Left hindlimb (tissue), 1 donor: ENCODE data around the gene ITGA2.

ENCODE experiments used
- DNase-seq: peaks from one replicate; pipeline ENCODE4 v3.0.0-alpha.2; 2018

ITGA2 gene

DNA sequence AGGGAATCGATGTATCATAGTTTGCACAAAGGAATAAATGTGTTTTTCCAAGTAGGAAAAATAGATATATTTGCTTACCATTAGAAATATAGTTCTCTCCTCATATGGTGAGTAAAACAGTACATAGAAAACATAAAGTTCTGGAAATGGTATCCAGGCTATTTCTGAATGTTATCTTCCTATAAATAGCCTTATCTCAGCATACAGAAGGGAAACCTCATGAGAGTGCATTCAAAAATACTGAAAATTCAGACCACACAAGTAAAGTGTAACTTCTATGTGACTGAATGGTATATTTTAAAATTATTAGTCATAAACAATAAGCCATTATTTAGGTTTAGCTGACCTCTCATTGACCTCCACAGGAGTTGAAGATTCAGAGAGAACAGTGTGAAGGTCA, 76.9 kb downstream of the ITGA2 start:
- DNase-seq: no peak

DNA sequence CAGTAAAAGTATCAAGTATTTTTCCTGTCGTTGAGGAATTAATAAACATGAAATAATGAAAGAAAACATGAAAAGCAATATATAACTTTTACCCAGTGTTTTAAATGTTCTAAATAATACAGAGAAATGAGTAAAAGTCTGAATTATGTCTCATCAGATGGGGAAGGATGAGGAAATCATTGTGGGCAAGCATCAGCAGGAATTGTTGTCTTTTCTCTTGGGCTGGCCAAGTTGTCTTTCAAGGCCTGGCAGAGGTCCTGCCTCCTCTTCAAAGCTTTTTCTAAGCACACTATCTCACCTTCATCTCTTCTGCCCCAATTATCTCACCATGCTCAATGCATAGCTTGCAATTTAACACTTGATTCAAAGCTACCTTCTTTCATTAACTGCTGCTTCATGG, 78.5 kb downstream of the ITGA2 start:
- DNase-seq: no peak

DNA sequence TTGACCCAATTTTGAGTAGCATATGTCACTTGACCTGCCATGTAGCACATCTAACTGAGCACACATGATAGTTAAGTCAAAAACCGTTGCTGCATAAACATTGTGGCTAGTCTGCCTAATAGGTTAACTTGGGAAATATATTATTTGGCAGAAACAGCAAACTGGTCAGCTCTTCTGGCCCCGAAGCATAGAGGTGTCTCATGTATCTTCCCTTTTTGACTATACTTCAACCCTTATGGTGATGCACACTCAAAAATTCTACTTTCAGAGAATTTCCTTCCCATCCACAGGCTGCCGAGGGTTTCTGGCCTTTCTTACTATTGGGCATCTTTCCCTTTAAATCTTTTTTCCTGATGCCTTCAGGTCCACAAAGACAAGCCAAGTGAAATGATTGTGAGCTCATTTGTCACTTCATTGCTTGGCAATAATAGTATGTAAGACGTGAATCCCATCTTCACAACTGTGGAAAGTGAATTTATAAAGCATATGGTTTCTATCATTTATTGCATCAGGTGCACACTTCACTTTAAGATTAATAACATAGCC, 79.2 kb downstream of the ITGA2 start:
- no peak for DNase-seq

DNA sequence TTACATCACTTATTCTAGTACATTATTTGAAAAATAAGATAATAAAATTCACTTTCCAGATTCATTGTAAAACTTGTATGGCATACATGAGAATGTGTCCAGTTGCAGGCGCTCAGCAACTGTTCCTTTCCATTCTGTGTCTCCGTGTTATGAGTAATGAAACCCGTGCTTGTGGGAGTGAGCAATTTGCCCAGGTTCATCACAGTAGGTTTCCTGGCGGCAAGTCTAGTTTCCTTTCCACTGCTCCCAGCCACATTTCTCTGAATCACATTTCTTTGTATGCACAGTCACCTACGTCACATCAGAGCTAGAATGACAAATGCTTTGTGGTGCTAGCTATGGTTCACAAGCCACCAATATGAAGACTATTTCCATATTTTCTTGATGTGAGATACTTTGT, 80.5 kb downstream of the ITGA2 start:
- peak; percentile 56 for DNase-seq

DNA sequence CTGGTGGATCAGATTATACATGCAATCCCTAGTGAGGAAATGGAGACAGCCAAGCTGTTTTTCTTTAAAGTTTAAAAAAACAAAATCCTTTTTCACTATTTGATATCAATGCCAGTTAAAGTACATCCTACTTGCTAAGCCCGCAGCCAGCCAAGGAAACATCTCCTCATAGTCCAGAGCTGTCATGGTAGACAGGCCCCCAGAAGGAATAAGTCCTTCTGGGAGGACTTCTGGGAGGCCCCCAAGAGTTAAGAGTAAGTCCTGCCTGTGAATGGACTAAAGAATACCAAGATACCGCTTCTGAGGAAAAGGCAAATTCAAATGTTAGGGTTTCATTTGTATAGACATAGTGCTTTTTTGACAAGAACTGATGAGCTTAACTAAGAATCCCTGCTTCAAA, 82.1 kb downstream of the ITGA2 start:
- no peak for DNase-seq

DNA sequence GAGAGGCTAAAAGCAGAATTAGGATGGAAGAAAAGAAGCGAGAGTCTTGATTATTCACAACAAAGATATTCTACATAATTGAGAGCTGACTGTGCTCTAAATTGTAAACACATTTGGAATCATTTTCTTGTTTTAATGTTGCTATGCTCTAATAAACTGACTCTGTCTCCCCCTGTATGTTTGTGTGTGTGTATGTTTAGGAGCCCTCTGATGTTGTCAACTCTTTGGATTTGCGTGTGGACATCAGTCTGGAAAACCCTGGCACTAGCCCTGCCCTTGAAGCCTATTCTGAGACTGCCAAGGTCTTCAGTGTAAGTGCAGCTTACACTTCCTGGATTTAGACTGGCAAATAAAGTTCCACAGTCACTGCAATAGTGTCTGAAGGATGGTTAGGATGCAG, 82.6 kb downstream of the ITGA2 start:
- no peak for DNase-seq

DNA sequence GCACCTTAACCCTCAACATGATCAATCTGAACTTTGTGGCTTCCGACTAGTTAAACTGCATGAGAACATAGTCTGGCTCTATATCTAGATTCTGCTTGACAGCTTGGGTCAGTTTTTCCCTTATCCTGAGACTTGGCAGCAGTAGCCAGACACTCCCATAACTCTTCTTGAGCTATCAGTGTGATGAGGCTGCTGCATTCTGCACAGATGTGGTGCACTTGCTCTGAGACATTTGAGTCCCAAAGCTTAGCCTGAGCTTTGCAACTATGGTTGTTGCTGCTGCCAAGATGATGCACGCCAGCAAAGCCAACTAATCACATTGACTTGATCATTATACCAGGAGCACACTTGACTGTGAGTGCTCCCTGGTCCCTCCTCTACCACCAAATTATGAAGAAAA, 84.2 kb downstream of the ITGA2 start:
- DNase-seq: no peak

DNA sequence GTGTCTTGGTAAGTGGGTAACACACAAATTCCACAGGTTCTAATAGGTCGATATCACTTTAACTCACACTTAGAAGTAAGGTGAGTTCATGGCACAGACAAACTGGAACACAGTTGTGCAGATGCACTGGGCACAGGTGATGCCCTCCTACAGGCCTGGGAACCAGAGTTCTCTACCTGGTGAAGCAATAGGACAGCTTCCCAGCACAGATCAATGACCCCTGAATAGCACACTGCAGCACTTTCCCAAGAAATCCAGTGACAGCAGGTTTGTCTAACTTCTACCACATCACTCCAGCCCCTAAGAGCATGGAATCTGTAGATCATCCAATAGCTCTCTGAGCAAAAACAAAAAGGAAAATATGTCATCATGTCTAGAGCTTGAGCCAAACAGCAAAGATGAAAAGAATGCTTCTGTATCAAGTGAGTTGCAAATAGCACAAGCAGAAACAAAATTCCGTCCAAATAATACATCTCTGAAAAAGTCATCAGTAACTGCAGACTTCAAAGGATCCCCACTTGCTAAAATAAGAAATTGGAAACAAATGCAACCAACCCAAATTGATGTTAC, 86.9 kb downstream of the ITGA2 start:
- DNase-seq: no peak

DNA sequence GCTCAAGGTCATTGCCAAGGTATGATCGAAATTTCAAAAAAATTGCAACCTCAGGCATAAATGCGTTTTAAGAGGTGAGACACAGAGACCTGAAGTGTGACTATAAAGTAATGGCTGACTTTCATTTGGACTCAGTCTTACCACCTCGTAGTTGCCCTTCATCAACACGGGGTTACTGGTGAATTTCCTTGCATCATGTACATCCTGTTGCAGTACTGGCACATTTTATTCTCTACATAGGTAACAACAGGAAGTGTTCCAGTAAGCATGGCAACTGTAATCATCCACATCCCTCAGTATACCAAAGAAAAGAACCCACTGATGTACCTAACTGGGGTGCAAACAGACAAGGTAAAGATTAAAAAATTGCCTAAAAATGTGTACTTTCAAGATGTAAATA, 91.1 kb downstream of the ITGA2 start:
- no peak for DNase-seq

DNA sequence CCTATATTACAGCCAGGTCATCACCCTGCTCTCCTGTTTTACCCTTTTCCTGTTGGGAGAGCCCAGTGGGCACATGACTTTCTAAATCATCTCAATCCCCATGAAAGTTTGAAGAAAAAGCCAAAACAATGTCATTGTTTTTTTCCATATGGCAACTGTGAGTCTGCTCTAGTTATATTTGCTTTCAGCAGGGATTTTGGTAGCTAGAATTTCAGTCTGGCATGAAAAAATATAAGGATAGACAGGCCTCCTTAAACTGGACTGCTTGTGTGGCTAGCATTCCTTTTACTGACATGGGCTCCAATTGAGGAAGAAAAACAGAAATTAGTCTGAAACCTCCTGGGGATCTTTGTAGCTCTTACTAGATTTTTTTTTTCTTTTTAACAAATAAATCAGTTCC, 94.8 kb downstream of the ITGA2 start:
- DNase-seq: no peak

DNA sequence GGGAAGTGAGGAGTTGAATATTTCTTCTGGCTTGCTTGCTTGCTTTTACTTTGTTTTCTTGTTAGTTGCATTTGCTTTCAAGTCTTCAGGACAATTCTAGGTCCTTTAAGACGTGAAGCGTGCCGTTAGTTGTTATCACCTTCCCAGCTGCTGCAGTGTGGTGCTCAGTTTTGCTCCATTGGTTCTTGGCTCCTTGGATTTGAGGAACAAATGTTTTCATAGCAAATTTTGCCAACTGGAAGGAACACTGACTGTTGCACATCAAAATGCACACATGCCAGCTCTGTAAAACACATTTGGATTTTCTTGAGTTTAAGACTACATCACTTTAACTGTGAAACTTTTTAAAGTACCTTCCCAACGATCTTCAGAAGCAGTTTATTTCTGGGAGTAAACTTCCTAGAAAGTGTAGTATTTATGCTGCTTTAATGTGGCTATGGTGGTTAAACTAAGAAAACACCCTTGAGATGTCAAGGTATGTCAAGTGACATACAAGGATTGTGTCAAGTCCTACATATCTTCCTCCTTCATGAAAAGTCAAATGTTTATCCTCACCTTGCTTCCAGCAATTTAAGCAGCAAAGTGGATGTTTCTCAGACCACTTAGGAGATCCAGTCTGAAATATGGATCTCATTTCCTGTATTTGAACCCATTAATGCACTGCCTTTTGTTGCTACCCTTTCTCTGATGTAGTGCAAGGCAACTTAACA, 95.5 kb downstream of the ITGA2 start:
- DNase-seq: no peak

DNA sequence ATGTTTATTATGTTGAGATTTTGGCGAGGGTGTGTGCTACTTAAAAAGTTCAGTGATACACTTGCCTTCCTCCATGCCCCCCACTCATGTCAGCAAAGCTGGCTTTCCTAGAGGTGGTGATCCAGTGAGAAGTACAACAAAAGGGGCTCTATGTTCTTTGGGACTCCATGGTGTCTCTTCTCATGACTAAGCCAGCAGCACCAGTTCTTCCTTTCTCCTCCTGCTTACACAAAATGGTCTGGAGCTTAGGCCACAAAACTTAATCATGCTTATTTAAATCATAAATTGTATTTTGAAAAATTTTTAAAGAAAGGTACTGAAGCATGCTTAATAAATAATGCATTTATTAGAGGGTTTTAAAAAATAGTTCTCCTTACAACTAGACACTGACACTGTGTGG, 98.0 kb downstream of the ITGA2 start:
- DNase-seq: no peak

DNA sequence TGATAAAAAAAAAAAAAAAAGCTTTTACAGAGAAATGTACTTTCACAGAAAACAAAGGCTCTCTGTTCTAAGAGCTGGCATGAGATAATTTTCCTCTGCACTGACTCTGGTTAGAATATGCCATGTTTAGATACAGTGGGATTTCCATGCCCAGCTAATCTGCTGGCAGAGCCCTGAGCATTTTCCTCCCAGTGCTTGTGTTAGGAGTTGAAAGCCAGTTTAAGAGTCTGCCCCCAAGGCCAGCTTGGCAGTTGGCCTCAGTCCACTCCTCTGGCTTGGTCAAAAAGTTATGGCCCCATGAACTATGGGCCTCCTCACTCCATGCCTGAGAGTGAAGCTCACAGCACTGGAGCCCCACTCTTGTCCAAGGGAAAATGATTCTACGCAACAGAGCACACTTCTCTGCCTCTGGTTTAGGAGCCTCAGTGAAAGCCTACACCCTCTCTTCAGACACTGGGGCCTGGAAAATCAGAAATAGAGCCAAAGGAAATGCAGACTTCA, 98.5 kb downstream of the ITGA2 start:
- DNase-seq: no peak

DNA sequence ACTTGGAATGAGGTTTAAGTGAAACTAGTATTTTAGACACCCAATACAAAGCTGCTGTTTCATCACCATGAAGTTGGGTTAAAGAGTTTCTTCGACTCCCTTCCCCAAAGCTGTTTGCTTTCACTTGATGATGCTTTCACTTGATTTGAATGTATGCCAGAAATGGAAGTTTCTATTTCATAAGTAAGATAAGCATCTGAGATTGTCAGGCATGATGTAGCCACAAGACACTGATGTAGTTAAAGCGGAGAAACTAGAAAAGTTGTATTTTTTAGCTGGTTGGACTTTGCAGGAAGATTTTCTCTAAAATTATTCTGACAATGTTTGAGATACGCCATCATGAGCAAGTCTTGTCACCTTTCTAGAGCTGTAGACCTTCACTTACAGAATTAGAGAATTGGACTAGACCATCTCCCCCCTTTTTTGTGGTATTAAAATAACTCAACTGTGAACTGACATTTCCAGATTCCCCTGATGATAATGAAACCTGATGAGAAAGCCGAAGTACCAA, 100.4 kb downstream of the ITGA2 start:
- DNase-seq: no peak

DNA sequence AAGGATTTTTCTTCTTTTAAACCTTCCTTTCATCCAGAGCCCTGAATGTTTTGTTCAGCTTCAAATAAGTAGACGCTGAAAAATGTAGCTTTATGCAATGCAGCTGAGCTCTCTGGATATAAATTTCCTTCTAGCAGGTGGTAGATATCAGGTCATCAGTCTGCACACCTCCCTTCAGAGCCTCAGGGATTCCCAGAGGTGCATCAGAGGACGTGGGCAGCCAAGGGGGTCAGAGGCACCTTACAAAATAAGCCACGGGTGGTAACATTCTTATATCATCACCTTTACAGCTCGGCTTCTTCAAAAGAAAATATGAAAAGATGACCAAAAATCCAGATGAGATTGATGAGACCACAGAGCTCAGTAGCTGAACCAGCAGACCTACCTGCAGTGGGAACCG, 101.1 kb downstream of the ITGA2 start:
- no peak for DNase-seq

DNA sequence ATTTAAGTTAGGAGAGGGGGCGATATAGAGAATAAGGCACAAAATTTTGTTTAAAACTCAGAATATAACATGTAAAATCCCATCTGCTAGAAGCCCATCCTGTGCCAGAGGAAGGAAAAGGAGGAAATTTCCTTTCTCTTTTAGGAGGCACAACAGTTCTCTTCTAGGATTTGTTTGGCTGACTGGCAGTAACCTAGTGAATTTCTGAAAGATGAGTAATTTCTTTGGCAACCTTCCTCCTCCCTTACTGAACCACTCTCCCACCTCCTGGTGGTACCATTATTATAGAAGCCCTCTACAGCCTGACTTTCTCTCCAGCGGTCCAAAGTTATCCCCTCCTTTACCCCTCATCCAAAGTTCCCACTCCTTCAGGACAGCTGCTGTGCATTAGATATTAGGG, 102.1 kb downstream of the ITGA2 start:
- DNase-seq: no peak

DNA sequence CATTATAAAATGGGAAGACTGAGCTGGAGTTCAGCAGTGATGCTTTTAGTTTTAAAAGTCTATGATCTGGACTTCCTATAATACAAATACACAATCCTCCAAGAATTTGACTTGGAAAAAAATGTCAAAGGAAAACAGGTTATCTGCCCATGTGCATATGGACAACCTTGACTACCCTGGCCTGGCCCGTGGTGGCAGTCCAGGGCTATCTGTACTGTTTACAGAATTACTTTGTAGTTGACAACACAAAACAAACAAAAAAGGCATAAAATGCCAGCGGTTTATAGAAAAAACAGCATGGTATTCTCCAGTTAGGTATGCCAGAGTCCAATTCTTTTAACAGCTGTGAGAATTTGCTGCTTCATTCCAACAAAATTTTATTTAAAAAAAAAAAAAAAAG, 103.1 kb downstream of the ITGA2 start:
- DNase-seq: no peak

DNA sequence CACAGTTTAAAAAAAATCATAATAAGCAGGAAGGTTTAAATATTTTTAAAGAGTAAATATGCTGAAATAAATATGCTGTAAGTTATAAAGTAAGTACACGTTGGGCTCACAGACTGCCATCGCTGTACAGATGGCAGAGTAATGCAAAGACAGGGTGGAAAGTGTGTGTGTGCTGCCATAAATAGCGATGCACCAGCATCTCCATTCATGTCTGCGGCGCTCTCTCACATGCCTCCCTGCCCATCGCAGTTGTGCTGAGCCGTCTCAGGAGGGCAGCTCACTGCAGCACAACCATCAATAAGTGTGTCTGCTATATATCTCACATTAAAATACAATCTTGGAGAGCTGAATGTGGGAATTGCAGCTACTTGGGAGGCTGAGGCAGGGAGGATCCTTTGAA, 106.1 kb downstream of the ITGA2 start:
- no peak for DNase-seq

DNA sequence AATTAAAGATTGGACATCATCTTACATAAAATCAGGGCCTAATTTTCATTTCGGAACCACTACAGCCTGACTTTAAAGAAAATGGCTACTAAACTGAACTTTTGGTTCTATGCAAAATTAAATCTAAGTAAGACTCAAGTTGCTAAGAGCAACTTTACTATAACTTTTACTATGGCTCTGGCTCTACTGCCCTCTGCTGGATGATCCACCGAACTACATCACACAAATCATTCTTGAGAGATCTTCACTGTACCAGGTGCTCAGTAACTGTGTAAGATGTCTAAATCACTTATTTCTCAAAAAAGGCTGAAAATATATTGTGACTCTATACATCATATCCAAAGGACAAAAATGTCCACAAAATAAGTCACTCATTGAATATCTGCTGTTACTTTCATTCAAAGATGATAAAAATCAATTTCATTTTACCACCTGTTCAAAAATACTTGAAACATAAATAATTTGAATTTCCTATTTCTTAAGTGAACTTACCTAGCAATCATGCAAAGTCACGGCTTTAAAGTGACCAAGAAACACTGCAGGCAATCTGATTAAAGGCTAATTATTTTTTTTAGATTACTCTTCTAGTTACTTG, 106.9 kb downstream of the ITGA2 start:
- DNase-seq: peak; percentile 55

DNA sequence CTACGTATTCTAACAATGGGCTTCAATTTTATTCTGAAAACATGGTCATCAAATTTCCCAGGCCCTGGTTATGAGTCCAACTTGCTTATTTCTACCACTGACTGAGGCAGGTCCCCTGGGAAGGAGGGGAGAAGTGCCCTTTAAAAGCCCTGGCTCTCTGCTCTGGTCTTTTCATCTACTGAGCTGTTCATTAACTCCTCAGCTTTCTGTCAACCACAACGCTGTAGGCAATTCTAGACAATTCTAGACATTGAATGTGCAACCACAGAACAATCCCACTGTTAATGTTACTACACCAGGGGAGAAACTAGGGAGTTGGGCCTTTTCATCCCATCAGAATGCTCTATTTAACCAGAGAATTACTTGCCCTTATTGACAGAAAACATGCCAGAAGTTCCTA, 110.4 kb downstream of the ITGA2 start:
- DNase-seq: no peak

DNA sequence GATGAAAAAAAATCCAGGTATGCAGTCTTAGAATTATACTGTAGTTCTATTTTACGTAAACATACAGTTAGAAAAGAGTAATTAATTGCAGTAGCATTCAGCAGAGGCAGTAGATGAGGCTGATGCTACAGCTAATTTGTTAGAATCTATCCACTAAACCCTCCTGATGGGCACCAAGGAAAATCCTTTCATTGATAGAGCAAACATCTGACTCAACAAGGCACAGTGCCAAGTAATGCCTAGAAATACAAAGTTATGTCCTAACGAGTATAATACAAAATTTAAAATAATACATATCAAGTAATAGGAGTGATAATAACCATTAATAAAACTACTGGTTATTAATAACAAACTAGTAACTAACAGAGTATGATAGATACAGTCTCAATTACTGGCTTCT, 111.5 kb downstream of the ITGA2 start:
- no peak for DNase-seq

DNA sequence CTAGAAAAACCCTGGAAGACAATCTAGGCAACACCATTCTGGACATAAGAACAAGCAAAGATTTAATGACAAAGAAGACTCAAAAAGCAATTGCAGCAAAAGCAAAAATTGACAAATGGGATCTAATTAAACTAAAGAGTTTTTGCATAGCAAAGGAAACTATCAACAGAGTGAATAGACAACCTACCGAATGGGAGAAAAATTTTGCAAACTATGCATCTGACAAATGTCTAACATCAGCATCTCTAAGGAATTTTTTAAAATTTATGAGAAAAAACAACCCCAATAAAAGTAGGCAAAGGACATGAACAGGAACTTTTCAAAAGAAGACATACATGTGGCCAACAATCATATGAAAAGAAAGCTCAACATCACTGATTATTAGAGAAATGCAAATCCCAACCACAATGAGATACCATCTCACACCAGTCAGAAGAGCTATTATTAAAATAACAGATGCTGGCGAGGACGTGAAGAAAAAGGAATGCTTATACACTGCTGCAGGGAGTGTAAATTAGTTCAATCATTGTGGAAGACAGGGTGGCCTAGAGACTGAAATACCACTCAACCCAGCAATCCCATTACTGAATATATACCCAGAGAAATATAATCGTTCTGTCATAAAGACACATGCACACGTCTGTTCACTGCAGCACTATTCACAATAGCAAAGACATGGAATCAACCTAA, 116.6 kb downstream of the ITGA2 start:
- no peak for DNase-seq

DNA sequence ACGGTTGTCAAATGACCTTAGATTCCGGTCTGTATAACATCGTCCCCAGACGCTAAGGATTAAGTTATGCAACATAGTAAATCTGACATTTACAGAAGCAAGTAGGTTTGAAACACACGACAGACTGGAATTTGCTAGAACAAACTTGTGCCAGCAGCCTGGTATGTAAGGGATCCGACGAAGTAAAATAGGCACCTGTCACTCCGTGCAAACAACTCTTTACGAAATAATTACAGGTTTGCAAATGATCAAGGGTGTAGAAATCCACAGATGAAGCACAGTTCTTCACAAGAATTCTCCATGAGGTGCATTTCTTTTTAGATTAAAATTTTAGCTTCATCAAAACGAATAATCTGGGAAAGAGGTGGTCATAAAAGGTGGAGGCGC, 119.9 kb downstream of the ITGA2 start:
- no peak for DNase-seq
